C4-2B (cell line): ENCODE results near the gene CCDC85B.

ENCODE experiments used
- H3K27ac ChIP-seq: fragments of 450-650 bp; 2 replicates; pipeline ENCODE4 v1.5.1; 2017
- ZFX ChIP-seq: fragments of 450-650 bp; IDR thresholded peaks from 2 replicates; pipeline ENCODE4 v1.6.1; 2017
- TF ChIP-seq, protein P1 (sequence below): fragments of 450-650 bp; conservative IDR thresholded peaks from 2 replicates; pipeline ENCODE4 v1.5.1; 2017; ENCODE audit warnings: mild to moderate bottlenecking

The CCDC85B gene

DNA sequence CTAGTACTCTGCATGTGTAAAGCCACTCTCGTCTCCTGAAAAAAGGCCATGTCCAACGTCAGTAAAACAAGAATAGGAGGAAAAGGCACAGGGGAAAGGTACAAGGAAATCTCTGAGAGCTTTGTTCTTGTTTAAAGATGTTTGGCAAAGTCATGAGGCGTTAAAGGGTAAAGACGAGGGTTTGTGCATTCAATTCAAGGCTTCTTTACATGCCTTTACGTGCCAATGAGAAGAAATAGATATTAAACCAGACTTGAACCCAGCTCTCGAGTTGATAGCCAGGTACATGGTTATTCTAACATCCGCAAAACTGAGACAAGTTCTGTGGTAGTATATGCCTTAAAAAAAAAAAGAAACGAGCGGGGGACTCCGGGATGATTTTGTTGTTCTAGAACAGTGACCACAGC, 31.8 kb upstream of the CCDC85B start:
- no peak for TF ChIP-seq ZFX
- TF ChIP-seq, protein P1, sequence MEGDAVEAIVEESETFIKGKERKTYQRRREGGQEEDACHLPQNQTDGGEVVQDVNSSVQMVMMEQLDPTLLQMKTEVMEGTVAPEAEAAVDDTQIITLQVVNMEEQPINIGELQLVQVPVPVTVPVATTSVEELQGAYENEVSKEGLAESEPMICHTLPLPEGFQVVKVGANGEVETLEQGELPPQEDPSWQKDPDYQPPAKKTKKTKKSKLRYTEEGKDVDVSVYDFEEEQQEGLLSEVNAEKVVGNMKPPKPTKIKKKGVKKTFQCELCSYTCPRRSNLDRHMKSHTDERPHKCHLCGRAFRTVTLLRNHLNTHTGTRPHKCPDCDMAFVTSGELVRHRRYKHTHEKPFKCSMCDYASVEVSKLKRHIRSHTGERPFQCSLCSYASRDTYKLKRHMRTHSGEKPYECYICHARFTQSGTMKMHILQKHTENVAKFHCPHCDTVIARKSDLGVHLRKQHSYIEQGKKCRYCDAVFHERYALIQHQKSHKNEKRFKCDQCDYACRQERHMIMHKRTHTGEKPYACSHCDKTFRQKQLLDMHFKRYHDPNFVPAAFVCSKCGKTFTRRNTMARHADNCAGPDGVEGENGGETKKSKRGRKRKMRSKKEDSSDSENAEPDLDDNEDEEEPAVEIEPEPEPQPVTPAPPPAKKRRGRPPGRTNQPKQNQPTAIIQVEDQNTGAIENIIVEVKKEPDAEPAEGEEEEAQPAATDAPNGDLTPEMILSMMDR, result no peak

GRCh38 chr11:65859095-65859811, 31.2 kb upstream of the CCDC85B start:
- TF ChIP-seq, protein P1, result no peak
- no peak for TF ChIP-seq ZFX
- H3K27ac ChIP-seq, result peak overlapping the region; percentile 98

More for the DNA sequence above, 31.8 kb upstream of the CCDC85B start:
- H3K27ac ChIP-seq, result peak overlapping the region; percentile 98

DNA sequence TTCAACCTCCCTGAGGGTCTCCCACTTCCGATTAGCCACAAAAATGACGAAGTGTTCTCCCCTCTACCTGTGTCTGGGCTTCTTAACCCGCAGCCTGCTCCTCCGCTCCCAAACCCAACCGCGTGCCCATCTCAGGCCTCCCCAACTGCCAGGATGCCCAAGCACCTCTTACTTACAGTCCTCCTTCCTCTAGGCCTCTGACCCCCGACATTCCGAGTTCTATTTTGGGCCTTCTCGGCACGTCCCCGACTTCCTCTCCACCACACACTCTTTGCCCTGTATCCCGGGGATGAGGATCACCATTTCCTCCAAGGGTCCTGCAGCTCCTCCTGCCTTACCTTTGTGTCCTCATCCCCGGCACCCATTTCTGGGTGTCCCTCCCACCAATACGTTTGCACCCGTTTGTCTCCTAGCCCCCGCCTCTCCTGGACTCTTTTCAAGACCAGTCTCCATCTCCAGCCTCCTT, 30.6 kb upstream of the CCDC85B start:
- no peak for TF ChIP-seq ZFX
- TF ChIP-seq, protein P1, result no peak
- peak overlapping the region; percentile 98 for H3K27ac ChIP-seq

- TF ChIP-seq, protein P1, result peak; percentile 95
- TF ChIP-seq ZFX, result peak; percentile 82; the same call in 1 of the 2 replicates
- H3K27ac ChIP-seq, result peak within 1 kb of the TSS; percentile 98
These were observed 30.0 kb upstream of the CCDC85B start, which contains the start of gene MUS81 for GRCh38 chr11:65860278-65861164. TSS of gene MUS81 (plus strand) at chr11:65860433. CDS start at chr11:65860754, 321 bp downstream.

DNA sequence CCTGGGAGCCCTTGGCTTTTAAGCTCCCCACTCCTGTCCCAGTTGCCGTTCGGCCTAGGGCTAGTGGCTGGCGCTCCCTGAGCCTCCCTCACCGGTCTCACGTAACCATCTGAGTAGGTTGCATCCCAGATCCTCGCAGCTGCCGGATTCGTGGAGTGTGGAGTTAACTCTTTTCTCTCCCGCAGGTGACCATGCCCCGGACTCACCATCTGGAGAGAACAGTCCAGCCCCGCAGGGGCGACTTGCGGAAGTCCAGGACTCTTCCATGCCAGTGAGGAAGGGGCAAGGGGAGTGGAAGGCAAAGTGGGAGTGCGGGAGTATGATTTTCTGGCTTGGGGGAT, 29.3 kb upstream of the CCDC85B start:
- no peak for TF ChIP-seq ZFX
- TF ChIP-seq, protein P1, result no peak
- peak overlapping the region; percentile 98 for H3K27ac ChIP-seq

DNA sequence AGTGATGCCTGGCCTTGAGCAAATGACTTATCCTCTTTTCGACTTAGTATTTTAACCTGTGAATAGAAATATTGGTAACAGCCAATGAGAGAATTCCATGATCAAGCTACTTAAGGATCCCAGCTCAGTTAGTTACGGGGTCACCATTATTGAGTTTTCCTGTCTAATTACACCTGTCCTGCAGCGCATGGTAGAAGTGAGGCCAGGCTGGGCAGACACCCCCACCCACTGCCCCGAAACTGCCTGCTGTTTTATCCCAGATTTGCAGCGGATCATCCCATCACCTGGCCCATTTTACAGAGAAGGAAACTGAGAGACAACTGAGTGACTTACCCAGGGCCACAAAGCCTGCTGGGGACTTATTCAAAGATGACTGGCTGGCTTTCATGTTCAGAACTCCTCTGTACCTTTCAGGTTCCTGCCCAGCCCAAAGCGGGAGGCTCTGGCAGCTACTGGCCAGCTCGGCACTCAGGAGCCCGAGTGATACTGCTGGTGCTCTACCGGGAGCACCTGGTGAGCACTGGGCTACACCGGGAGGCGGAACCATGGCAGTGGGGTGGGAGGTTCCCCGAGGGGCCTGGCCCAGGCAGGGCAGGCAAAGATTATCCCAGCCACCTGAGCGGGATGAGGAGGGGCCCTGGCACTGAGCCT, 28.8 kb upstream of the CCDC85B start:
- no peak for TF ChIP-seq ZFX
- TF ChIP-seq, protein P1, result no peak
- H3K27ac ChIP-seq, result peak overlapping the region; percentile 98
